Left lung (tissue), 10 donors: ENCODE data around the gene CCDC50. TPM values are rescaled to one million over a fixed set of nuclear protein-coding genes. Genes with fewer than 3 reads are reported as not detected.

Source experiments
- ATAC-seq: fragments of 200-7000 bp; cut with Tn5 transposase; one replicate; pipeline ENCODE4 v1.9.1; 2020; ENCODE audit warnings: moderate library complexity
- DNase-seq, 4 donors: peaks; one replicate each; pipeline ENCODE4 v3.0.0-alpha.2; 2013 to 2020
- H3K27ac ChIP-seq, 2 donors: fragments of 200-600 bp; sonication (generic) in 1 of 2; one replicate each; pipeline versions ENCODE4 v1.5.0 to v1.8.0; 2020 to 2021
- H3K27me3 ChIP-seq, 2 donors: fragments of 200-600 bp; sonication (generic) in 1 of 2; one replicate each; pipeline versions ENCODE4 v1.5.0 to v1.8.0; 2020 to 2021
- H3K36me3 ChIP-seq, 2 donors: fragments of 200-600 bp; sonication (generic) in 1 of 2; one replicate each; pipeline versions ENCODE4 v1.5.0 to v1.8.0; 2020 to 2021
- H3K4me1 ChIP-seq, 2 donors: fragments of 200-600 bp; one replicate each; pipeline ENCODE4 v1.8.0; 2021
- H3K4me3 ChIP-seq, 2 donors: fragments of 200-600 bp; sonication (generic) in 1 of 2; one replicate each; pipeline versions ENCODE4 v1.5.0 to v1.8.0; 2020 to 2021; ENCODE audit warnings: mild to moderate bottlenecking in 1 of 2
- H3K9me3 ChIP-seq, 2 donors: fragments of 200-600 bp; sonication (generic) in 1 of 2; one replicate each; pipeline versions ENCODE4 v1.5.0 to v1.8.0; 2020 to 2021
- intact Hi-C, 2 donors: fragments of 100-400 bp; cut with DNase I; formaldehyde crosslinking; loops; one replicate each; pipeline versions ENCODE4 v1.11.2 to v1.14.2; 2022
- polyA plus RNA-seq, 6 donors: library from polyadenylated mRNA; unstranded; fragments of 120-200 nt; gene quantifications; one replicate each; pipeline ENCODE4 v1.2.1, GENCODE V29; 2013; ENCODE audit not compliant: insufficient read length in 6 of 6
- total RNA-seq, 2 donors: library from RNA; stranded (reverse); fragmentation: NEBNext Ultra II Directional; extraction: Animal tissue kit (Norgen Biotek cat#: 25700); gene quantifications; one replicate each; pipeline ENCODE4 v1.2.1, GENCODE V29; 2021
- TF ChIP-seq, protein P1 (sequence below), 2 donors: fragments of 200-600 bp; sonication (generic) in 1 of 2; IDR thresholded peaks; one replicate each; pipeline versions ENCODE4 v1.5.0 to v1.8.0; 2021; ENCODE audit warnings: antibody characterized with exemption in 2 of 2
- donor health status: DM: no; HTN: yes; CAD: no.
- donor health status: DM: no; HTN: no; CAD: no.

Gene CCDC50
- total and polyA plus RNA-seq, 8 donors, result 49.7 to 85.1 (median 68.2) TPM

DNA sequence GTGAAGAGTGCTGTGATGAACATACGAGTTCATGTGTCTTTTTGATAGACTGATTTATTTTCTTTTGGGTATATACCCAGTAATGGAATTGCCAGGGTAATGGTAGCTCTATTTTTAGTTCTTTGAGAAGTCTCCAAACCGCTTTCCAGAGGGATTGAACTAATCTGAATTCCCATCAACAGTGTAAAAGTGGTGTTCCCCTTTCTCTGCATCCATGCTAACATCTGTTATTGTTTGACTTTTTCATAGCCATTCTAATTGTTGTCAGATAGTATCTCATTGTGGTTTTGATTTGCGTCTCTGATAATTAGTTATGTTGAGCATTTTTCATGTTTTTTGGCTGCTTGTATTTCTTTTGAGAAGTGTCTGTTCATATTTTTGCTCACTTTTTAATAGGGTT lies 55.9 kb downstream of the CCDC50 start:
- H3K27ac ChIP-seq, result no peak overlapping the region
- no peaks in the 10 kb centered on the region for H3K27me3 ChIP-seq
- peaks cover 0 to 23% of the 10 kb centered on the region in 2 donors for H3K36me3 ChIP-seq
- H3K9me3 ChIP-seq, result no peaks in the 10 kb centered on the region
- H3K4me1 ChIP-seq, result peaks cover 0 to 4% of the 10 kb centered on the region in 2 donors
- DNase-seq (no peak), ATAC-seq (no peak)
- intact Hi-C loops, result loop anchor here in 1 of 2 donors (10.0 kb wide), 1 partner anchor 140 kb away; no protein-coding TSS in a partner anchor
- H3K4me3 ChIP-seq, result no peak overlapping the region
- TF ChIP-seq, protein P1, sequence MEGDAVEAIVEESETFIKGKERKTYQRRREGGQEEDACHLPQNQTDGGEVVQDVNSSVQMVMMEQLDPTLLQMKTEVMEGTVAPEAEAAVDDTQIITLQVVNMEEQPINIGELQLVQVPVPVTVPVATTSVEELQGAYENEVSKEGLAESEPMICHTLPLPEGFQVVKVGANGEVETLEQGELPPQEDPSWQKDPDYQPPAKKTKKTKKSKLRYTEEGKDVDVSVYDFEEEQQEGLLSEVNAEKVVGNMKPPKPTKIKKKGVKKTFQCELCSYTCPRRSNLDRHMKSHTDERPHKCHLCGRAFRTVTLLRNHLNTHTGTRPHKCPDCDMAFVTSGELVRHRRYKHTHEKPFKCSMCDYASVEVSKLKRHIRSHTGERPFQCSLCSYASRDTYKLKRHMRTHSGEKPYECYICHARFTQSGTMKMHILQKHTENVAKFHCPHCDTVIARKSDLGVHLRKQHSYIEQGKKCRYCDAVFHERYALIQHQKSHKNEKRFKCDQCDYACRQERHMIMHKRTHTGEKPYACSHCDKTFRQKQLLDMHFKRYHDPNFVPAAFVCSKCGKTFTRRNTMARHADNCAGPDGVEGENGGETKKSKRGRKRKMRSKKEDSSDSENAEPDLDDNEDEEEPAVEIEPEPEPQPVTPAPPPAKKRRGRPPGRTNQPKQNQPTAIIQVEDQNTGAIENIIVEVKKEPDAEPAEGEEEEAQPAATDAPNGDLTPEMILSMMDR (IDR thresholded peaks at IDR 0.05), result no peak

DNA sequence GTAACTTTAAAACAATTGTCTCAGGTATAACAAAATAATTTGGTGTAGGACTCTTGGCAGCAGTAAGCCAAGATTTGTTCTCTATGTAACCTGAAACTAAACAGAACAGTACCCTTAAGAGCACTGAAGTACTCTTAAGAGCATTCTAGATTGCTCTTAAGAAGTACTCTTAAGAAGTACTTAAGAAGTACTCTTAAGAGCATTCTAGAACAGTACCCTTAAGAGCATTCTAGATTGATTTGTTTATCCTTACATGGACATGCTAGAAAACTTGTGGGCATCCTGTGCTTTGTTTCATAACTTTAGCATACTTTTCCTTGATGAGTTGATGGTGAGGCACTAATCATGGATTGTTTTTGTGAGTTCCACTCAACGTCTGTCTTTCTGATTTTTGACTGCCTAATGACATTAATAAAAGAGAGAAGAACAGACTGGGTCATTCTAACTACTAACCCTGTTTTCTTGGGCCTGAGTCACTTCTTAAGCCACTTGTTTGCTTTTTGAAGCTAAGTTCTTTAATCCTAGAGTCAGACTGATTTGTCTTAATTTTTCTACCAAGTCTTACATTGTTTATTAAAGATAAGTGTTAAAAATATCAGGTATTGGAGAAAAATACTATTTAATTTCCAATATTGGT lies 58.4 kb downstream of the CCDC50 start:
- TF ChIP-seq, protein P1 (IDR thresholded peaks at IDR 0.05), result no peak
- H3K4me1 ChIP-seq, result peaks cover 0 to 4% of the 10 kb centered on the region in 2 donors
- H3K9me3 ChIP-seq, result no peaks in the 10 kb centered on the region
- intact Hi-C loops, result loop anchor here in 1 of 2 donors (10.0 kb wide), 1 partner anchor 143 kb away; no protein-coding TSS in a partner anchor
- ATAC-seq (peak; percentile 88), DNase-seq (no peak)
- H3K27ac ChIP-seq, result no peak overlapping the region
- H3K27me3 ChIP-seq, result no peaks in the 10 kb centered on the region
- no peak overlapping the region for H3K4me3 ChIP-seq
- H3K36me3 ChIP-seq, result peaks cover 0 to 23% of the 10 kb centered on the region in 2 donors

DNA sequence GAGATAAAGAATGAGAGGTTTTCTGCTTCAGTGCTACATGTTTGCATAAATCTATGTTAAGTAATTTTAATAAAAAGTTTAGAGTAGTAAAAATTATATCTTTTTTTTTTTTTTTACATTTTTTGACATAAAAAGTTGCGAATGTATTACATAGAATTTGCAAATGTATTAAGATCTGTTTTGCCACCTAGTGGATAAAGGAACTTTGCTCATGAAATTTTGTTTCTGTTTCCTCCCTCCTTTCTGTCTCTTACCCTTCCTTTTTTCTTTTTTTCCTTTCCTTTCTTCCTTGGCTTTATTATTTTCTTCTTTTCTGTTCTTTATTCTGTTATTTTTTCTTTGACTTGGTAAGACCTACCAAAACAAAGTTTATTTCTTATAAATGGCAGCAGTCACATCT lies 59.6 kb downstream of the CCDC50 start:
- intact Hi-C loops, result loop anchor here in 1 of 2 donors (10.0 kb wide), 1 partner anchor 144 kb away; no protein-coding TSS in a partner anchor

DNA sequence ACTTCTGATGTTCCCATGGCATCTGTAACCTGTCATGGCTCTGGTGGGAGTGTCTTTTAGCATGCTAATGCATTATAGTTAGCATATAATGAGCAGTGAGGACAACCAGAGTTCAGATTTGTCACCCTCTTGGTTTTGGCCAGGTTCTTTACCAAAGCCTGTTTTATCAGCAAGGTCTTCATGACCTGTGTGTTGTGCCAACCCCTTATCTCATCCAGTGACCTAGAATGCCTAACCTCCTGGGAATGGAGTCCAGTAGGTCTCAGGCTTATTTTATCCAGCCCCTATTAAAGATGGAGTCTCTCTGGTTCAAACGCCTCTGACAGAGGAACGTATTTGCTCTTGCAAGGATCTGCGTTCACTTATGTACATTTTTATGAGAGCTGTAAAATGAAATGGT lies 61.4 kb downstream of the CCDC50 start:
- TF ChIP-seq, protein P1 (IDR thresholded peaks at IDR 0.05), result no peak
- no peak for ATAC-seq
- Histone ChIP-seq H3K4me3 (no peak overlapping the region), H3K4me1 (peaks cover 0 to 4% of the 10 kb centered on the region in 2 donors), H3K36me3 (peaks cover 0 to 31% of the 10 kb centered on the region in 2 donors), H3K9me3 (no peaks in the 10 kb centered on the region), H3K27me3 (no peaks in the 10 kb centered on the region), H3K27ac (no peak overlapping the region)
- DNase-seq, result no peak
- intact Hi-C loops, result no loop called here

More for the DNA sequence above, 59.6 kb downstream of the CCDC50 start:
- H3K27me3 ChIP-seq, result no peaks in the 10 kb centered on the region
- DNase-seq (no peak), ATAC-seq (no peak)
- TF ChIP-seq, protein P1 (IDR thresholded peaks at IDR 0.05), result peak in 1 of 2 donors; percentile 14
- peaks cover 0 to 26% of the 10 kb centered on the region in 2 donors for H3K36me3 ChIP-seq
- H3K27ac ChIP-seq, result no peak overlapping the region
- H3K9me3 ChIP-seq, result no peaks in the 10 kb centered on the region
- no peak overlapping the region for H3K4me3 ChIP-seq
- H3K4me1 ChIP-seq, result peaks cover 0 to 4% of the 10 kb centered on the region in 2 donors

DNA sequence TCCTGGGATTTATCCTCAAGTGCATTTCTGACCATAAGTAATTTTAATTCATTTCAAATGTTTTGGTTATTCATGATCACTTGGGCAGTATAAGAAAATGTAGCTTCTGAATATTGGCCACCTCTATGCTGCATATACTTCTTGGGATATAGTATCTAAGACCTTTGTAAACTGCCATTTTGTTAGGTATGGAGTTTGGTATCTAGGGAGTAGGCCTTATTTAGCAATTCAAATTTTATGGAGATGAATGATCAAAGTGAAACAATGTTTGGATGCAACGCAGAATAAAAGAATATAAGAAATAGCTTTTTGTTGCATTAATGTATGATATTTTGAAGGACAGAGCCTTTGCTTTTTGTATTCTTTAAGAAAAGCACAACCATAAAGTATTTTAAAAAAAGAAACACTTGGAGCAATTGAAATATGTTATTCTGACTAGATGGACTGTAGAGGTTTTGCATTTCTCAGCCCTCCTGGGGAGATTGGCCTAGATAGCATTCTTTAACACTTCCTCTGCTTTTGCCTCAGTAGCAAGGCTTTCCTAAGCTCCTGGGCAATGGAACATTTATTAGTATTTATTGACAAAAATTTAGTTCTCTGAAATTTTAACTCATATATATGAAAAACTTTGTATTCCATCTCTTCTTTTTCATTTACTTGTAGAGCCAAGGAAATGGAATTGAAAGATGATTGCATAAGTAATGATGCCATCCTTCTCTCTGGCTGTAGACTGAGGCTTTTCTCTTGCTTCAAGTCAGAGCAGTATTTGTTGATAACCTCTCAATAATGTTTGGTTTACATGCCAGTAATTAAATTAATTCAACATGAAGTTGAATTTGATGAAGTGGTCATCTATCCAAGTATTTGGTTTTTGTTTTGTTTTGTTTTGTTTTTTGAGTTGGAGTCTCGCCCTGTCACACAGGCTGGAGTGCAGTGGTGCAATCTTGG lies 62.9 kb downstream of the CCDC50 start:
- ATAC-seq (no peak), DNase-seq (no peak)
- Histone ChIP-seq H3K4me3 (no peak overlapping the region), H3K9me3 (no peaks in the 10 kb centered on the region), H3K4me1 (peaks cover 0 to 4% of the 10 kb centered on the region in 2 donors), H3K27ac (no peak overlapping the region), H3K27me3 (no peaks in the 10 kb centered on the region), H3K36me3 (peaks cover 0 to 31% of the 10 kb centered on the region in 2 donors)
- intact Hi-C loops, result no loop called here
- TF ChIP-seq, protein P1 (IDR thresholded peaks at IDR 0.05), result no peak
